HepG2 (cell line): ENCODE measurements around the gene THEM5. TPM values are rescaled to one million over a fixed set of nuclear protein-coding genes. Genes with fewer than 3 reads are reported as not detected.

ENCODE experiments used
- ATAC-seq: fragments of 200-7000 bp; cut with Tn5 transposase; 3 replicates; pipeline ENCODE4 v1.9.1; 2020; ENCODE audit warnings: mild to moderate bottlenecking, moderate library complexity
- BruUV-seq: library from RNA; stranded (reverse); fragments of 400-500 nt; replicated peaks from 2 replicates; lab custom pipeline; 2021; lab: Mats Ljungman, UMichigan
- CTCF ChIA-PET: fragments of 300-600 bp; formaldehyde crosslinking; extraction: SDS; loops from one replicate; lab custom pipeline; 2021; ENCODE audit warnings: low total read pairs, inconsistent platforms, low intra/inter-chr PET ratio; lab: Yijun Ruan, JAX
- POLR2A ChIA-PET: fragments of 350-600 bp; sonication (Branson Sonifier 250); formaldehyde crosslinking; loops from one replicate; lab custom pipeline; 2020; ENCODE audit warnings: antibody characterized with exemption, inconsistent platforms; lab: Yijun Ruan, JAX
- DNase-seq: peaks from one replicate; pipeline ENCODE4 v3.0.0-alpha.2; 2015; ENCODE audit warnings: low spot score
- FAIRE-seq: peaks from 3 replicates; lab custom pipeline; 2011; peaks lifted over from hg19 to GRCh38; lab: Jason Lieb, UNC
- H2AFZ ChIP-seq: one replicate; pipeline ENCODE4 v1.6.1; 2011; ENCODE audit warnings: low read length, inconsistent platforms
- H3K27ac ChIP-seq: fragments of 300-600 bp; 3 replicates; pipeline ENCODE4 v1.8.0; 2011; ENCODE audit warnings: mixed run types, mild to moderate bottlenecking, mixed read lengths, low read length, inconsistent platforms; ENCODE audit not compliant: insufficient read depth; ENCODE audit errors: extremely low read length
- H3K27me3 ChIP-seq, 2 experiments: fragments of 200-600 bp in 1 of 2; 2 replicates in 1 of 2; 3 replicates in 1 of 2; pipeline versions ENCODE4 v1.6.0 to v1.8.0; 2011; ENCODE audit warnings: low read length in 2 of 2, mild to moderate bottlenecking in 2 of 2, moderate library complexity in 2 of 2, inconsistent platforms in 1 of 2; ENCODE audit not compliant: insufficient read depth in 2 of 2, control insufficient read depth in 1 of 2
- H3K36me3 ChIP-seq, 2 experiments: fragments of 200-600 bp in 1 of 2; replicated peaks in 1 of 2; 2 replicates in 1 of 2; 3 replicates in 1 of 2; pipeline versions ENCODE4 v1.5.1 to v1.8.0; 2011; ENCODE audit warnings: low read length in 2 of 2, inconsistent platforms in 1 of 2; ENCODE audit not compliant: insufficient read depth in 2 of 2, control insufficient read depth in 1 of 2
- H3K4me1 ChIP-seq: 2 replicates; pipeline ENCODE4 v1.5.1; 2012; ENCODE audit warnings: low read length, inconsistent platforms; ENCODE audit not compliant: insufficient read depth
- H3K4me2 ChIP-seq: 2 replicates; pipeline ENCODE4 v1.6.0; 2011; ENCODE audit warnings: low read depth, low read length, inconsistent platforms
- H3K4me3 ChIP-seq, 3 experiments: fragments of 200-600 bp in 1 of 3; sonication (generic), shearing (Covaris generic) in 1 of 3; replicated peaks in 1 of 3; 2 replicates each; pipeline ENCODE4 v1.5.1; 2011 to 2016; ENCODE audit warnings: low read length in 3 of 3, inconsistent platforms in 2 of 3, low read depth in 2 of 3, mild to moderate bottlenecking in 2 of 3, control low read depth in 1 of 3, mixed read lengths in 1 of 3; ENCODE audit not compliant: insufficient read depth in 1 of 3
- H3K79me2 ChIP-seq: one replicate; pipeline ENCODE4 v1.6.1; 2011; ENCODE audit warnings: low read length, inconsistent platforms; ENCODE audit not compliant: insufficient read depth
- H3K9ac ChIP-seq: 2 replicates; pipeline ENCODE4 v1.6.0; 2011; ENCODE audit warnings: mild to moderate bottlenecking, low read depth, low read length, inconsistent platforms; ENCODE audit not compliant: insufficient read depth
- H3K9me3 ChIP-seq: 2 replicates; pipeline ENCODE4 v1.5.1; 2012; ENCODE audit warnings: mild to moderate bottlenecking, low read length
- H4K20me1 ChIP-seq: 2 replicates; pipeline ENCODE4 v1.6.0; 2011; ENCODE audit warnings: inconsistent platforms, mild to moderate bottlenecking, low read length, moderate library complexity; ENCODE audit not compliant: insufficient read depth
- CBFB ChIP-seq: sonication (generic); formaldehyde crosslinking; IDR thresholded peaks from 2 replicates; pipeline ENCODE4 v1.4.0; 2020; ENCODE audit warnings: missing genetic modification reagents
- CREBL2 ChIP-seq: sonication (generic); formaldehyde crosslinking; IDR thresholded peaks from 2 replicates; pipeline ENCODE4 v1.8.1; 2023; ENCODE audit warnings: missing genetic modification reagents, mild to moderate bottlenecking, borderline replicate concordance
- HMG20A ChIP-seq: IDR thresholded peaks from 2 replicates; pipeline ENCODE4 v1.6.1; 2016; ENCODE audit warnings: borderline replicate concordance
- NPAS2 ChIP-seq: sonication (generic); formaldehyde crosslinking; IDR thresholded peaks from 2 replicates; pipeline ENCODE4 v1.8.0; 2022; ENCODE audit warnings: mild to moderate bottlenecking, missing genetic modification reagents, borderline replicate concordance
- RFXANK ChIP-seq: IDR thresholded peaks from 2 replicates; pipeline ENCODE4 v1.6.1; 2016
- ZC3H13 ChIP-seq: sonication (generic); formaldehyde crosslinking; IDR thresholded peaks from 2 replicates; pipeline ENCODE4 v1.8.1; 2023; ENCODE audit warnings: mild to moderate bottlenecking, missing genetic modification reagents, moderate library complexity
- ZFP36 ChIP-seq: fragments of 150-350 bp; IDR thresholded peaks from 2 replicates; pipeline ENCODE4 v1.6.1; 2018; ENCODE audit warnings: borderline replicate concordance, low read length, low read depth; ENCODE audit not compliant: partially characterized antibody
- ZKSCAN8 ChIP-seq: IDR thresholded peaks from 2 replicates; pipeline ENCODE4 v1.6.1; 2016; ENCODE audit warnings: borderline replicate concordance, missing genetic modification reagents, missing compliant biosample characterization
- ZNF224 ChIP-seq: sonication (generic); formaldehyde crosslinking; IDR thresholded peaks from 2 replicates; pipeline ENCODE4 v1.5.0; 2020; ENCODE audit warnings: mild to moderate bottlenecking, missing genetic modification reagents
- ZNF260 ChIP-seq: sonication (generic); formaldehyde crosslinking; IDR thresholded peaks from 2 replicates; pipeline ENCODE4 v1.4.0; 2020; ENCODE audit warnings: missing genetic modification reagents, low read depth, mild to moderate bottlenecking, borderline replicate concordance
- ZNF296 ChIP-seq: sonication (generic); formaldehyde crosslinking; conservative IDR thresholded peaks from 2 replicates; pipeline ENCODE4 v1.5.0; 2020; ENCODE audit warnings: mild to moderate bottlenecking, missing genetic modification reagents
- ZNF335 ChIP-seq: sonication (generic); formaldehyde crosslinking; IDR thresholded peaks from 2 replicates; pipeline ENCODE4 v1.4.0; 2020; ENCODE audit warnings: missing genetic modification reagents
- ZNF513 ChIP-seq: sonication (generic); formaldehyde crosslinking; conservative IDR thresholded peaks from 2 replicates; pipeline ENCODE4 v1.5.0; 2020; ENCODE audit warnings: missing genetic modification reagents
- ZNF790 ChIP-seq: sonication (generic); formaldehyde crosslinking; IDR thresholded peaks from 2 replicates; pipeline ENCODE4 v1.8.0; 2022; ENCODE audit warnings: missing genetic modification reagents, mild to moderate bottlenecking, borderline replicate concordance
- WGBS: methylation state at CpG from one replicate; pipeline ENCODE4 v1.1.6; 2017; ENCODE audit warnings: low lambda C conversion rate; 5-methylcytosine and 5-hydroxymethylcytosine counted together
- in situ Hi-C: cut with HindIII; loops from 2 replicates; pipeline ENCODE4 v1.10.0; 2017; ENCODE audit warnings: low pct_unique_long_range_greater_than_20kb; ENCODE audit not compliant: extremely low pct_ligation_motif_present
- intact Hi-C: fragments of 100-400 bp; cut with micrococcal nuclease; formaldehyde crosslinking; loops from one replicate; pipeline ENCODE4 v1.10.0; 2022; ENCODE audit not compliant: unreplicated experiment
- polyA plus RNA-seq, 8 experiments: library from polyadenylated mRNA; depleted of rRNA in 3 of 8; stranded (reverse) in 7 of 8; unstranded in 1 of 8; fragments of >200 nt; fragmentation: Illumina TruSeq in 4 of 8; extraction: Trizol in 4 of 8; gene quantifications; 2 replicates each; pipeline versions ENCODE4 v1.2.1 to v1.2.3, GENCODE V29; 2011 to 2016; ENCODE audit warnings: low read depth in 4 of 8, missing spikeins in 1 of 8, mixed read lengths in 1 of 8; ENCODE audit not compliant: insufficient read depth in 1 of 8
- total RNA-seq, 5 experiments: library from RNA; depleted of rRNA; stranded (reverse); fragments of >200 nt; fragmentation: Illumina TruSeq; extraction: Trizol; gene quantifications; 2 replicates each; pipeline ENCODE4 v1.2.3, GENCODE V29; 2016; ENCODE audit warnings: low read depth in 1 of 5

The THEM5 gene
- total and polyA plus RNA-seq, 2 of the 13 experiments (the other 11 are each of a cell fraction or from before 2014, with no cell fraction given), result not detected

GRCh38 chr1:151814971-151815545 is 38.5 kb downstream of the THEM5 start (continued):
- TF ChIP-seq ZNF513 (CRISPR knock-in tag) (no peak), RFXANK (CRISPR knock-in tag) (no peak), ZNF335 (CRISPR knock-in tag) (no peak), ZKSCAN8 (CRISPR knock-in tag) (no peak), ZNF296 (no peak), ZFP36 (no peak), CBFB (CRISPR knock-in tag) (no peak), NPAS2 (no peak), ZNF260 (CRISPR knock-in tag) (no peak), HMG20A (CRISPR knock-in tag) (no peak), ZC3H13 (CRISPR knock-in tag) (no peak), ZNF790 (CRISPR knock-in tag) (no peak), CREBL2 (no peak)

GRCh38 chr1:151814426-151814825 is 39.1 kb downstream of the THEM5 start:
- Histone ChIP-seq H3K9ac (no peak overlapping the region), H4K20me1 (no peaks in the 10 kb centered on the region), H3K27ac (no peak overlapping the region), H3K4me1 (peaks cover 7% of the 10 kb centered on the region; the same call in 1 of the 2 replicates), H3K36me3 (no peaks in the 10 kb centered on the region), H3K4me3 (no peak overlapping the region), H3K79me2 (no peaks in the 10 kb centered on the region)
- in situ Hi-C loops, result no loop called here
- DNase-seq (no peak), FAIRE-seq (no peak)
- ChIA-PET CTCF (no interaction called here), POLR2A (no interaction called here)
- 94% methylated on average over 8 of the region's 15 CpGs for WGBS
- TF ChIP-seq ZNF224 (CRISPR knock-in tag), result no peak
- TF ChIP-seq, all 625 proteins: peak for 0
- BruUV-seq, result no TSS peak
- no peak for ATAC-seq
- Histone ChIP-seq H3K27me3 (no peaks in the 10 kb centered on the region), H2AFZ (no peak overlapping the region), H3K4me2 (no peak overlapping the region), H3K9me3 (no peaks in the 10 kb centered on the region)
- intact Hi-C loops, result no loop called here
